Large intestine (tissue), 3 donors: ENCODE results near the gene PPP1R9A. TPM values are rescaled to one million over a fixed set of nuclear protein-coding genes. Genes with fewer than 3 reads are reported as not detected.

Experiments
- DNase-seq, 2 donors: peaks; one replicate each; pipeline versions ENCODE4 v3.0.0 to v3.0.0-alpha.2; 2013
- H3K27ac ChIP-seq: one replicate; pipeline ENCODE4 v1.5.1; 2013; ENCODE audit warnings: low read length
- H3K27me3 ChIP-seq: 2 replicates; pipeline ENCODE4 v1.6.1; 2013; ENCODE audit warnings: low read length; ENCODE audit not compliant: control insufficient read depth, insufficient read depth
- H3K36me3 ChIP-seq: 2 replicates; pipeline ENCODE4 v1.6.1; 2013; ENCODE audit warnings: low read length; ENCODE audit not compliant: control insufficient read depth, insufficient read depth
- H3K4me1 ChIP-seq: one replicate; pipeline ENCODE4 v1.6.1; 2013; ENCODE audit warnings: low read length; ENCODE audit not compliant: control insufficient read depth, insufficient read depth
- H3K4me3 ChIP-seq: one replicate; pipeline ENCODE4 v1.5.1; 2013; ENCODE audit warnings: low read length
- H3K9me3 ChIP-seq: one replicate; pipeline ENCODE4 v1.6.1; 2013; ENCODE audit warnings: mild to moderate bottlenecking, low read depth, low read length, moderate library complexity; ENCODE audit not compliant: control insufficient read depth
- WGBS: methylation state at CpG from one replicate; pipeline ENCODE4 v1.1.5; 2013; ENCODE audit warnings: low lambda C conversion rate; ENCODE audit not compliant: insufficient coverage; 5-methylcytosine and 5-hydroxymethylcytosine counted together
- polyA plus RNA-seq: library from polyadenylated mRNA; unstranded; fragments of 120-200 nt; gene quantifications from one replicate; pipeline ENCODE4 v1.2.1, GENCODE V29; 2013

PPP1R9A gene
- polyA plus RNA-seq, 1 donor: 16.7 TPM

- H3K36me3 ChIP-seq: no peaks in the 10 kb centered on the region
- H3K9me3 ChIP-seq: no peaks in the 10 kb centered on the region
- no CpG with 5 or more reads among the region's 2 CpGs for WGBS
- no peak overlapping the region for H3K4me3 ChIP-seq
- DNase-seq: no peak
- no peaks in the 10 kb centered on the region for H3K27me3 ChIP-seq
- no peak overlapping the region for H3K27ac ChIP-seq
- H3K4me1 ChIP-seq: no peaks in the 10 kb centered on the region
Observed at GRCh38 chr7:95126053-95126709, 218.8 kb downstream of the PPP1R9A start.

- no CpG with 5 or more reads among the region's 11 CpGs for WGBS
- H3K4me3 ChIP-seq: no peak overlapping the region
- no peak for DNase-seq
- H3K4me1 ChIP-seq: no peaks in the 10 kb centered on the region
- H3K27me3 ChIP-seq: no peaks in the 10 kb centered on the region
- peaks cover 2% of the 10 kb centered on the region for H3K36me3 ChIP-seq
- no peak overlapping the region for H3K27ac ChIP-seq
- peaks cover 3% of the 10 kb centered on the region for H3K9me3 ChIP-seq
Observed at GRCh38 chr7:95132500-95132899, 225.1 kb downstream of the PPP1R9A start.

- no peaks in the 10 kb centered on the region for H3K9me3 ChIP-seq
- no peaks in the 10 kb centered on the region for H3K27me3 ChIP-seq
- WGBS: no CpG with 5 or more reads among the region's 1 CpG
- no peak for DNase-seq
- no peaks in the 10 kb centered on the region for H3K36me3 ChIP-seq
- no peak overlapping the region for H3K4me3 ChIP-seq
- no peaks in the 10 kb centered on the region for H3K4me1 ChIP-seq
- no peak overlapping the region for H3K27ac ChIP-seq
Observed at GRCh38 chr7:95139922-95140321, 232.5 kb downstream of the PPP1R9A start.

DNA sequence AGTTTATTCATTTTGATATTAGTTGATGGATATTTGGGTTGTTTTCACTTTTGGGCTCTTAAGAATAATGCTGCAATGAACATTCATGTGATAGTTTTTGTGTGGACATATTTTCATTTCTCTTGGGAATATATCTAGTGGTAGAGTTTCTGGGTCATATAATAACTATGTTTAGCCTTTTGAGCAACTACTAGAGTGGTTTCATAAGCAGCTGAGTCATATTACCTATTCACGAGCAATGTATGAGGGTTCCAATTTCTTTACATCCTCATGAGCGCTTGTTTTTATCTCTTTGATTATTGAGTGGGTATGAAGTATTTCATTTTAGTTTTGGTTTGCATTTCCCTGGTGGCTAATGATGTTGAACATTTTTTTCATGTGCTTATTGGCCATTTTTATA, 234.4 kb downstream of the PPP1R9A start:
- Histone ChIP-seq H3K4me1 (no peaks in the 10 kb centered on the region), H3K9me3 (no peaks in the 10 kb centered on the region), H3K36me3 (no peaks in the 10 kb centered on the region), H3K27ac (no peak overlapping the region), H3K4me3 (no peak overlapping the region), H3K27me3 (no peaks in the 10 kb centered on the region)
- DNase-seq: no peak
- WGBS: 100% methylated on average over 2 of the region's 2 CpGs

- Histone ChIP-seq H3K36me3 (no peaks in the 10 kb centered on the region), H3K27ac (no peak overlapping the region), H3K27me3 (no peaks in the 10 kb centered on the region), H3K9me3 (peaks cover 4% of the 10 kb centered on the region), H3K4me3 (no peak overlapping the region), H3K4me1 (no peaks in the 10 kb centered on the region)
- no peak for DNase-seq
- 100% methylated on average over 1 of the region's 4 CpGs for WGBS
Observed at GRCh38 chr7:95144256-95144655, 236.9 kb downstream of the PPP1R9A start.

- Histone ChIP-seq H3K9me3 (peaks cover 4% of the 10 kb centered on the region), H3K36me3 (no peaks in the 10 kb centered on the region), H3K4me3 (no peak overlapping the region), H3K27me3 (no peaks in the 10 kb centered on the region), H3K4me1 (no peaks in the 10 kb centered on the region), H3K27ac (no peak overlapping the region)
- WGBS: no CpG with 5 or more reads among the region's 5 CpGs
- DNase-seq: no peak
Observed at GRCh38 chr7:95155965-95156364, 248.6 kb downstream of the PPP1R9A start.

- H3K36me3 ChIP-seq: no peaks in the 10 kb centered on the region
Observed at GRCh38 chr7:95157381-95157780, 250.0 kb downstream of the PPP1R9A start.

GRCh38 chr7:95169678-95170077, 262.3 kb downstream of the PPP1R9A start:
- no peaks in the 10 kb centered on the region for H3K27me3 ChIP-seq
- DNase-seq: no peak
- no peak overlapping the region for H3K27ac ChIP-seq
- no peaks in the 10 kb centered on the region for H3K9me3 ChIP-seq
- no peaks in the 10 kb centered on the region for H3K36me3 ChIP-seq
- no peak overlapping the region for H3K4me3 ChIP-seq
- H3K4me1 ChIP-seq: no peaks in the 10 kb centered on the region

More at GRCh38 chr7:95157381-95157780, 250.0 kb downstream of the PPP1R9A start:
- peaks cover 4% of the 10 kb centered on the region for H3K9me3 ChIP-seq
- H3K4me3 ChIP-seq: no peak overlapping the region
- WGBS: no CpG with 5 or more reads among the region's 8 CpGs
- DNase-seq: no peak
- no peak overlapping the region for H3K27ac ChIP-seq
- no peaks in the 10 kb centered on the region for H3K27me3 ChIP-seq
- no peaks in the 10 kb centered on the region for H3K4me1 ChIP-seq

- Histone ChIP-seq H3K36me3 (no peaks in the 10 kb centered on the region), H3K4me3 (no peak overlapping the region), H3K27me3 (no peaks in the 10 kb centered on the region), H3K27ac (no peak overlapping the region), H3K9me3 (no peaks in the 10 kb centered on the region), H3K4me1 (no peaks in the 10 kb centered on the region)
- WGBS: 100% methylated on average over 1 of the region's 1 CpG
- no peak for DNase-seq
Observed at GRCh38 chr7:95172420-95172819, 265.0 kb downstream of the PPP1R9A start.

GRCh38 chr7:95190515-95190914, 283.1 kb downstream of the PPP1R9A start:
- no peak overlapping the region for H3K27ac ChIP-seq
- DNase-seq: no peak
- 100% methylated on average over 1 of the region's 3 CpGs for WGBS
- no peak overlapping the region for H3K4me3 ChIP-seq
- H3K4me1 ChIP-seq: no peaks in the 10 kb centered on the region
- peaks cover 9% of the 10 kb centered on the region for H3K9me3 ChIP-seq
- H3K27me3 ChIP-seq: no peaks in the 10 kb centered on the region
- H3K36me3 ChIP-seq: no peaks in the 10 kb centered on the region

- no peaks in the 10 kb centered on the region for H3K36me3 ChIP-seq
- peaks cover 9% of the 10 kb centered on the region for H3K9me3 ChIP-seq
- H3K4me1 ChIP-seq: no peaks in the 10 kb centered on the region
- no peak overlapping the region for H3K27ac ChIP-seq
- H3K27me3 ChIP-seq: no peaks in the 10 kb centered on the region
- no peak overlapping the region for H3K4me3 ChIP-seq
- no peak for DNase-seq
Observed at GRCh38 chr7:95191795-95192194, 284.4 kb downstream of the PPP1R9A start.
